Hematopoietic multipotent progenitor cell treated with erythropoietin and hydrocortisone succinate and interleukin-3 and kit ligand, for 17 days (in vitro differentiated cells): Measurements from ENCODE around the gene CDH13.

Experiments
- DNase-seq: peaks from one replicate; pipeline ENCODE4 v3.0.0-alpha.2; 2015; ENCODE audit warnings: low spot score

Gene CDH13

DNA sequence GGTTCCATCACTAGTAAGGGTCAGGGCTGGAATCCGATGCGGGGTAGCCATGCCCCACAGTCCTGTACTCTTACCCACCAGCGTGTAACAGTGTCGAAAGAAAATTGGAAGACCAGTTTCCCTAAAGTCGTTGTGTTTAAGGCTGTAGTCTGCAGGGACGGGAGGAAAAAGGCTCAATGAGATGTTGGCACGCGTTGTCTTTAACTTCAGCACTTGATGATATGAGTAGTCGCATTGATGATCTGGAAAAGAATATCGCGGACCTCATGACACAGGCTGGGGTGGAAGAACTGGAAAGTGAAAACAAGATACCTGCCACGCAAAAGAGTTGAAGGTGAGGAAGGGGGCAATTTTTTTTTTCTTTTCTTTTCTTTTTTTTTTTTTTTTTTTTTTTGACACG, 1182.3 kb downstream of the CDH13 start:
- no peak for DNase-seq

DNA sequence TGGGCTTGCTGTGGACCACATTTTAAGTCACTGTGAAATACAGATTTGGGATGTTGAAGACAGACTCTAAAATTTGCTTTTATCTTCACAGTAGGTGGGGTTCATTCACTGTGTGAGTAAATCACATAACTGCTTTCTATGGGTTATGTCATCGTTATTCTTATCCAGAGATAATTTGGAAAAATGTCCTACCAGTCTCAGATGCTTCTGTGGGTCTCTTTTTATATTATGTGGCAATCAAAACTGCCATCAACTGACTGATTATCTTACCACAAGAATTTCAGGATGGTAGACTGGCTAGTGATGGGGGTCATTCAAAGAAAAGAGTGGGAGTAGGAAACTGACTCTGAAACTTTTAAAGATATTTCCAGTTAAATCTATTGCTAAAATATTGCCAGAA, 1184.1 kb downstream of the CDH13 start:
- no peak for DNase-seq

DNA sequence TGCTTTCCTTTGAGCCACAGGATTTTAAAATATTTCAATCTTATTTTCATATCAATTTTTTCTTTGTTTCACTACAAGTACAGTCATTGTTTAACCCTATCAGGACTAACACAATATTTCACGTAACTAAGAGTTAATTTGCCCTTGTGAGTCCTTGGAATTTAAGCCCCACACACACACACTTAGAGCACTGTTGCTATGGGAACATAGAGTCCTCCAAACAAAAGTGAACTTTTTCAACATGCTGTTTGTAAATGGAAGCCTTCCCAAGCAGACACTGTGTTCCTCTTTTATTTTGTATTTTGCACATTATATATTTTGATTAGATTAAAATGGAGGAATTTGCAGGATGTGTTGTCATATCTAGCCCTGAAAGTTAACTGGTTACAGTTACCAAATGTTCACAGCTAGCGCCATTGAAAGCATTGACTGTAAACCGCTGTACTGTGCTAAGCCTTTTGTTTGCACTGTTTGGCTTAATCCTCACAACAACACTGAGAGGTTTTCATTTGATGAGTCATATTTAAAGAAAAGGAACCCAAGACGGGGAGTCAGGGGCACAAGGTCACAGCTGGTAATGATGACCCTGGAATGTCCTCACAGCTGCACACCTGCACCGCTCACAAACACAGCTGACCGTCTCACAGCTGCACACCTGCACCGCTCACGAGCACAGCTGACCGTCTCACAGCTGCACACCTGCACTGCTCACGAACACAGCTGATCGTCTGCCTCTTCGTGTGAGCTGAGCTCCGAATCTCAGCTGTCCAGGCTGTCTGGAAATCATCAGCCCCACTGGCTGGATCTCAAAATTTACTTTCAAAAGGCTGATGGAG, 1187.3 kb downstream of the CDH13 start:
- DNase-seq: no peak

DNA sequence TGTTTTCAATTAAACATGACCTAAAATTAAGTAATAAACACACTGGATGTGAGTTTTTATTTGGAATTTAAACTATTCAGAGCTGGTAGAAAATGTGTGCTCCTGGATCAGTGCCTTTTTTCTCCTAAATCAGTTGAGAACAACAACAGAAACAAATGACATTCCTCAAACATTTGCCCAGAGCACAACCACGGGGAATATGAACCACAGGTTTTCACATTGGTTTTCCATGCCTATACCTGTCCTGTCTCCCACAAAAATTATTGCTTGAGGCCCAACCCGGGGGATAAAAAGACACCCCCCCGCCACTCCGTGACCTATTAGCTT, 1187.9 kb downstream of the CDH13 start:
- no peak for DNase-seq

DNA sequence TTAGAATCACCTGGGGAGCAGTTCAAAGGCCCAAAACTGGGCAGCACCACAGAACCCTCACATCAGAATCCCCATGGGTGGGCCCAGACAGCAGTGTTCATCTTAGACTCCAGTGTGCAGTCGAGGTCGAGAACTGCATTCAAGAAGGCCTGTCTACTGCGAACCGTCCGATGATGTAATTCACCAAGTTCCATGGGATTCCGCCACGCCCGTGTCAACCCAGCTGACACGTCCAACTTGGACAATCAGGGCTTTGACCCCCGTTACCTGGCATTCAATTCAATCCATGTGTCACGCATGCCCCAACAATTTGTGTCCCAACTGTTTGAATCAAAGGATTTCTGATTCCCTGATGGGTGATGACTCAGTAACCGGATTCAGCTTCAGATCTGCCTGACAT, 1190.3 kb downstream of the CDH13 start:
- DNase-seq: no peak

DNA sequence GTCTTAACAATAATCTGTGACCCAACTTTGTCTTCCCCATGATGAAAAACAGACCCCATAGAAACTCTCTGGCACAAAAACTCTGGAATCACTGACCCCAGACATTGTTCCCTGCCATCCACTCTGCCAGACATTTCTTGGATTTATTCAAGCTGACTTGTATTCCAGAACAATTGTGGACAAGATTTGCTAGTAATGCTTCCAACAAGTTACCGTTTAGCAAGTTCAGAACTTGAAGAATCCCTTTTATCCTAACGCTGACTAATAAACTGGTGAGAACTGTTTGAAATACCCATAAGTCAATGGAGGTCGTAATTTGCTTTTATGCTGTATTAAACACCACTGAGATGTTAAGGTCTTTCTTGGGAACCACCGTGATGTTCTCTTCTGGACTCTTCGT, 1191.5 kb downstream of the CDH13 start:
- no peak for DNase-seq

DNA sequence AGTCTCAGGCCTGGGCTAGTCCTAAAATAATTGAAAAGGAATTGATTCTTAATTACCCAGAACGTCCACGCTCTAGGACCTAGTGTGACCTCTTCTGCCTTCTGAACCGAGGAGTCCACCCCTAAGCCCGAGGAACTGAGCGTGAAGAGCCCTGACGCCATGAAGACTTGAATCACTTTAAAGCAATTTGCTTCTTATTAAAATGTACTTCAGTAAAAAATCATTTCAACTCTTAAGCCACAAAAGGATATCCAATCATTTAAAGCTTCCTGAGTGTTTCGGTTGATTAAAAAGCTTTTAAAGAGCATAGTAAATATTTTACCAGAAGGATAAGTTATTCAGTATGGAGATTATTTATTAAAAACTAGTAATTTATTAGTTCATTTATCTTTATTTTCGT, 1192.6 kb downstream of the CDH13 start:
- DNase-seq: no peak

DNA sequence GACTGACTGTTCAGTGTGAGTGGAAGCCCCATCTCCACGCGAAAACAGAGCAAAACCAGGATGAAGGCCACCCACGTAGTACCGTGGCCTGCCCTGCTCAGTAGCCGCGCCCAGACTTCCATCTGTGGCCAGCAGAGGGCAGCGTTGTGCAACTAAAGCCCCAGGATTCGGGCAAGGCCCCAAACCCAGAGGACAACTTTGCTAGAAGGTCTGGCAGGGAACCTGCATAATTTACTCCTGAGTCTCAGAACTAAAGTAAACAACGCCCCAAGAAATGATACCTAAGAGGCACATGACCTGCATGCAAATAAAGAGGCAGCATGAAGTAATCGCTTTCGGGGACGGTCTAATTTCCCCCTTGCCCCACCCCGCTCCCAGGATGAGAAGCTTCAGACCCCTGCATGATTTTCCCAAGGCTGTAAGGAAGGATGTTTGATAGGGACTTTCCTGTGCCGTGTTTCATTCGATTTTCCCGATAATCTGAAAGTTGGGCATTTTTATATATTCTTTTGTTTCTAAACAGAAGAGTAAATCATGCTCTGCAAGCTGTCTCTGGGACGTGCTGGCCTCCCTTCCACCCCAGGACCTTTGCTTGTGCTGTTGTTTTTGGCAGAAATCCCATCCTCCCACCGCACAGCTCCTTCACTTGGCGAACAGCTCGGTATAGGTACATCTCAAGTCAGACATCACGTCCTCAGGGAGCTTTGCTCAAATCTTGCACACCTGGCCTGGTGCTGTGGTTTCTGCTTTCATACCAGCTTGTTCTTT, 1199.6 kb downstream of the CDH13 start:
- peak; percentile 68 for DNase-seq

DNA sequence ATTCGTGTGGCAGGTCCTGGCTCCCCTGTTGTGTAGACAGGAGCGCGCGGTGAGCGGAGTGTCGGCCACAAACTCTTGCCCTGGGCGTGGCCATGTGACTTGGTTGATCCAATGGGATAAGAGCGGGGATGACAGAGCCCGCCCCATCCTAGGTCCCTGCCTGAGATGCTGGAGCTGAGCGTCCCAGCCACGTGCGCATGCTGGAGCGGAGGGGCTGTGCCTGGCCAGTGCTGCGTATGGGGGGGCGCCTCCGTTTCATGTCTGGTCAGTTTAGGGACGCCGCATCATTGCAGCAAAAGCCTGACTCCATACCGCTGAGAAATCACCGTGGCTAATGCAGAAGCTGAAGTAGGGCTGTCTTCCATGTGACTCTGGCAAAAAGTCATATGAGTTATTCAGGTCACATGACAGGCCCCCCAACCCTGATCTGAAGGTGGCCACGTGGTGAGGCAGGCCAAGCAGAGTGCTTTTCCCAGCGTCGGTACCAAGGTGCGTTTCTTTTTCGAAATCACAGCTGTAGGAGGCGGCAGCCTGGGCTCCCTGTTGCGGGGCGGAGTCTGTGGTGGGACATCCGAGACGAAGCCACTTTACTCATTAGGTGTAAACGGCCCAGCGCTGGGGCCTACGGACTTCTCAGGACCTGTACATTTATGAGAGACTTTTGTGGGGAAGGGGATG, 1203.5 kb downstream of the CDH13 start:
- no peak for DNase-seq

DNA sequence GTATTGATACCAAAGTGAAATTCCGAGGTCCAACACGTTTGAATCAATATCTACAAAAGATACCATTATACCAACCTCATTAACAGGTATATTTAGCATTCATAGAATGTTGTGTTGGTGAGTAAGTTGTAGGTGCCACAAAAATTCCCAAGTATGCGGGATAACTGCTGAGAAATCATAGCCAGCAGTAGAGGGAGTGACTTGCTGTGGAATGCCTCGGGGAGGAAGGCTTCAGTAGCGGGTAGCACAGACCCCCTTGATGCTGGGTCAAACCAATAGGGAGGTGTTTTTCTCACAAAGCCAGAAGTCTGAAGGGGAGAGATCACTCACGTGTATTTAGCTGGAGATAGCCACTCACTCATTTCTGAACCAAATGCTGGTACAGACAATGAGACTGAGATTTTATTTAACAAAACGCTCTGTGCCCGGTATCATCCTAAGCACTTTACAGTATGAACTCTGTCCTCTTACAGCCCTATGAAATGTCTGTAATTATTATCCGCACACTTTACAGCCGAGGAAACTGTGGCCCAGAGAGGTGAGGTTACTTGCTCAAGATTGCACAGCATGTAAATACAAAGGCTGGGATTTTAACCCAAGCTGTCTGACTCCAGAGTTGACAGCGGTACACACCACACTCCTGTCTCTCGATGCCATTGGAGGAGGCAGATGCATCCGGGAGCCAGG, 1204.1 kb downstream of the CDH13 start:
- no peak for DNase-seq

DNA sequence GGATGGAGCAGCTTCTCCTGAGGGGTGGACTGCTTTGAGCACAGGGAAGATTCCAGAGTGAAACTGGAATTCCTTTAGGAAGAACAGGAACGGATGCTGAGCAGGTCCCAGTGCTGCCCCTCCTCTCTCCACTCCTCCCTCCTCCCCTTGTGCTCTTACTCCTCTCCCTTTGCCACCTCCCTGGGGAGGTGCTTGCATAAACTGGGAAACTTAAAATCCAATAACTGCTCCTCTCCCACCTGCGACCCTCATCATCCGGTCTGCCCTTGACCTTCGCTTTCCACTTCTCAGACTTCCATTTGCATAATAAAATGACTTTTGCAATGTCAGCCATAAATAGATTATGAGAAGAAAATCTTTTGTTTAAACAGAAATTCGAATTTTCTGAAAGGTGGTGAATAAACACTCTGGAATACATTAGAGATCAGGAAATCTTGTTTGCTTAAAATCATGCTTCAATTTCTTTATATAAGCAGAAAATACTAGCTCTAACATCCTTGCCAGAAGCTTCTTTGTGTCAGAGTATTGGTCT, 1204.8 kb downstream of the CDH13 start:
- no peak for DNase-seq

DNA sequence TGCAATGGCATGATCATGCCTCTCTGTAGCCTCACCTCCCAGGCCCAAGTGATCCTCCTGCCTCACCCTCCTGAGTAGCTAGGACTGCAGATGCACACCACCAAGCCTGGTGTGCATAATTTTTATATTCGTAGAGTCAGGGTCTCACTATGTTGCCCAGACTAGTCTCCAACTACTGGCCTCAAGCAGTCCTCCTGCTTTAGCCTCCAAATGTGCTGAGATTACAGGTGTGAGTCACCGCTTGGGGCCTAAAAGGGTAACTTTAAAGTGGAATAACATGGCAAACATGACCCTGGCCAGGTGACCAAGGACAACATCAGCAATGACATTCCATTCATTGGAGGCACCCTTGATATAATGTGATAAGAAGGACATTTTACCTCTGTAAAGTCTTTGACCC, 1207.2 kb downstream of the CDH13 start:
- DNase-seq: no peak

DNA sequence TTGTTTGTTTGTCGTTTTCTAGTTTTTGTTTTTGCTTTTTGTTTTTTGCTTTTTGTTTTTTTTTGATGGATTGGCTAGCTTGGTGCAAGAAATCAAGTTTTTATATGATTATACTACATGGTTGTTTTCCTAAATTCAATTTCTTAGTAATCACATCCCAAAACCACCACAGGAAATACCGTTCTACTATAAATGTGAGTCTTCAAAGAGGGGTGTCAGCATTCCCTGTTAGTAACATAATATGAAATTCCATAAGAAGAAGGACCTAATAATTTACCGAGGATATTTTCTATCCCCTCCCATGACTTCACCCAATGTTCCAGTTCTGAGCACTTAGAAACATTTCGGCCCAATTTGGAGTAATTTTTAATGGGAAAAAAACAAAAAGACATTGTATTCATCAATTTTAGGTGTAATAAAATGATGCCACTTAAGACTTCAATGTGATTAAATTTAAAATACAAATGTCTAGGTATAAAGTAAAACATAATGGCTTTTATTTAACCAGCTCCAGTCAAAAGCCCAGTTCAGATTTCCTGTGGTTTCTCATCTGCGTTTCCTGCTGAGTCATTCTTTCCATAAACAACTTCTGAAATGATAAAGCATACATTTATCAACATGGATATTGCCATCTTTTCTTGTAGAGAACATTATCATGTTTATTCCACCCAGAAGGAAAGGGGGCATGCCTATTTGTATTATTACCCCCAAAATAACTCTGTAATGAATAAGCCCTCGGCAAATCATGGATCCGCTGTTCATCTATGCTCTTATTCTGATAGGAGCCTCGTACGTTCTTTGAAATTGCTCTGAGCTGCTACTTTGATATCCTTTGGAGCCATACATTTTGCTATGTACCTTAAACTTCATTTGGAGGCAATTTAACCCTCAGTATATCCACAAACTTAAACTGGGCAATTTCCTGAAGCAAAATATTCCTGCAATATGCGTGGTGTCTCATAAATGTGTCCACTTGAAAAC, 1209.1 kb downstream of the CDH13 start:
- DNase-seq: peak; percentile 6

DNA sequence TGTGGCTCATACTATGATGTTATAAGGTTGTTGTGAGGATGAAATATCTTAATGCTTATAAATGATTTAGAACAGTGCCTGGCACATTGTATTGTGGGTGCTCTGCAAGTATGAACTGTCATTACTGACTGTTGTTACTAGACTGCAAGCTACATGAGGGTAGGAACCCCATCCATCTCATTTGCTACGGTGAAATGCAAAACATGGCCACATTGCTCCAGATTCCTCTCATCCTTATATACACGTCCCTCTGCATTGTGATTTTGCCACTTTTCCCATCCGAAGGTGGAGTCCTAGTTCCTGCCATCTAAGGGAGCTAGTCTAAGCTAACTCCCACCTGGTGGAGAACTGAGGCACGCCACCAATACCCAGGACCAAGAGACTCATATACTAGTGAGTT, 1210.8 kb downstream of the CDH13 start:
- no peak for DNase-seq

DNA sequence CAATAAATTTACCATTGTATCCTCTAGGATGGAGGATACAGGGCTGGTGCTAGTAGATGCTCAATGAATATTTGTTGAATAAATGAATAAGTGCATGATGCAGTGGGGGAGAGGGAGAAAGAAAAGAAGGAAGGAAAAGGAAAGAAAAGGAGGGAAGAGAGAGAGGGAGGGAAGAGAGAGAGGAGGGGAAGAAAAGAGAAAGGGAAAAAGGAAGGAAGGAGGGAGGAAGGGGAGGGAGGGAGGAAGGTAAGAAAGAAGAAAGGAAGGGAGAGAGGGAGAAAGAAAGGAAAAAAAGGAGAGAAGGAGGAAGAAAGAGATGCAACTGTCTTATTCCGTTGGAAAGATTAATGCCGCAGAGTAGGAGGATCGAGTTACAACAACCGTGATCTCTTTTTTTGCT, 1211.4 kb downstream of the CDH13 start:
- DNase-seq: no peak

DNA sequence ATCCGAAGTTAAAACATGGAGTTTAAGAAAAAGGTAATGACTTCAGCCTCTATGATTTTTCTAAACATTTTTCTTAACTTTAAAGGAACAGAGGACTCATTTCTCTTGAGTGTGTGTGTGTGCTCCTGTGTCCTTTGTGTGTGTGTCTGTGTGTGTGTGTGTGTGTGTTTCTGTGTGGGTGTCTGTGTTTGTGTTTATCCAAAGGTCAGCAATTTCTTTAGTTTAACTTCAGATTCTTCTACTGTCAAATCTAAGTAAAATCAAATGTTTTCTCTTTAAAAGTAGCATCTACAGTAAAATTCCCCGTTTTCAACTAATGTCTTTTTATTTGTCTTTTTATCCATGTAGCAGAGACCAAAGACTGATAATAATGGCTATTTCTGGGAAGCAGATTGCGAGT, 1212.8 kb downstream of the CDH13 start:
- no peak for DNase-seq

DNA sequence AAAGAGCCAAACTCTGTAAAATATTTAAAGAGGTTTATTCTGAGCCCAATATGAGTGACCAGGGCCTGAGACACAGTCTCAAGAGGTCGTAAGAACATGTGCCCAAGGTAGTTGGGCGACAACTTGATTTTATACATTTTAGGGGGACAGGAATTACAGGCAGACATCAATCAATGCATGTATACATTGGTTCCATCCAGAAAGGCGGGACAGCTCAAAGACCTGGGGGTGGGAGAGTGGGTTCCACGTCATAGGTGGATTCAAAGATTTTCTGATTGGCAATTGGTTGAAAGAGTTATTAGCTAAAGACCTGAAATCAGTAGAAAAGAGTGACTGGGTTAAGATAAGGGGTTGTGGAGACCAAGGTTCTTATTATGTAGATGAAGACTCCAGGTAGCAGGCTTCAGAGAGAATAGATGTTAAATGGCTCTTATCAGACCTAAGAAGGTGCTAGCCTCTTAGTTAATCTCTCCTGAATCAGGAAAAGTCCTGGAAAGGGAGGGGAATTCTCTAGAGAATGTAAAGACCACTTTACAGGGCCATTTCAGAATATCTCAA, 1213.4 kb downstream of the CDH13 start:
- DNase-seq: no peak

DNA sequence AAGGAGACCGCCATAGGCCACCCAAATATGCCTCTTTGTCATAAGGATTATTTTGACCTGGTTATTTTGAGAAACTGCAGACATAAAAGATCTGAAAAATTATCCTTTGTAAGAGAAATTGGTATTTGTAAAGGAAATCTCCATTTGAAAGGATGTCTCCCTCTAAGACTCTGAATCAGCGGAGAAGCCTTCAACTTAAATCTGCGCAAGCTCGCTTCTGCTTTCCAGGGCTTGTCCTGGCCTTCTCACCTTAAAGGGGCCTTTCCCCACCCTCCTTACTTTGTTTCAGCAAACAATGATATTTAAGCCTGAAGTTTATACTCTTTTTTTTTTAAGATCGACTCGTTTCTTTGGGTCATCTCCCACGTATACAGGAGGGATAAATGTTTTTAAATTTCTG, 1215.5 kb downstream of the CDH13 start:
- no peak for DNase-seq

DNA sequence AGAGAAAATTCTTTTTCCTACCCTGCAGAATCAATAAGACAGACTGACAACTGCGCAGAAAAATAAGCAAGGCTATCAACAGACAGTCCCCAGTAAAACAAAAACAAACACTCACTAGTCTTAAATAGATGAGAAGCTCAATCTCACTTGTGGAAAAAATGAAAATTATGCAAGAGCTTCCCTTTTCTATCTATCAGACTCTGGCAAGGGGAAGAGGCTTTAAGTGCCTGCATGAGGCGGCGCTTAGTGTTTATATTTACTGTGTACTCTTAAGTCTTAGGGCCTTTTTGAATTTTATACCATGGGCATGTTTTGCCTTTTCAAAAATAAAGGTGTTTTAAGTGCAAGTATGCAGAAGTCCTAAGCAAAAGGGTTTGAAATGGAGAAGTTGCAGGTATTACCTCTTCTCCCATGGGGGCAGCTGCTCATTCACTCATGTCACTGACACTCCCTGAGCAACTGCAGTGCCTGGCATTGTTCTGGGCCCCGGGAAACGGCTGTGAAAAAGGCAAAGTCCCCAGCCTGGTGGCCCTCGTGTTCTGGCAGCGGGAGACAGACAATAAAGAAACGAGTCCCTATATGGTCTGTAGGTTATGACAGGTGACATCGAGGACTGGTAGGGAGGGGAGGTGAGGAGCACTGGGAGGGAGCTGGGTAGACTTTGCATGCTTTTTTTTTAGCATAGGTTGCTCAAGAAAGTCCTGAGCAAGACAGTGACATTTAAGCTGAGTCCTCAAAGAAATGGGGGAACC, 1216.2 kb downstream of the CDH13 start:
- DNase-seq: no peak

DNA sequence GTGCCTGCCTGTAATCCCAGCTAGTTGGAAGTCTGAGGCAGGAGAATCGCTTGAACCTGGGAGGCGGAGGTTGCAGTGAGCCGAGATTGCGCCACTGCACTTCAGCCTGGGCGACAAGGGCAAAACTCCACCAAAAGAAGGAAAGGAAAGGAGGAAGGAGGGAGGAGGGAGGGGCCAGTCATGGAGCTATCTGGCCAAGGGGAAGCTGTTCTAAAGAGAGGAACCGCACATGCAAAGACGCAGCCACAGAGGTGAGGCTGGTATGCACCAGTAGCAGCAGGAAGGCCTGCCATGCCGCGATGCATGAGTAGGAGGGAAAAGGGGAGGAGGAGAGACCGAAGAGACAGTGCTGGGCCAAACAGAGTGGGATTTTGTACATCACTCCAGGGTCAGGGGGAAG, 1216.9 kb downstream of the CDH13 start:
- DNase-seq: no peak
